Measurements from ENCODE around the gene RAD18.

DNA sequence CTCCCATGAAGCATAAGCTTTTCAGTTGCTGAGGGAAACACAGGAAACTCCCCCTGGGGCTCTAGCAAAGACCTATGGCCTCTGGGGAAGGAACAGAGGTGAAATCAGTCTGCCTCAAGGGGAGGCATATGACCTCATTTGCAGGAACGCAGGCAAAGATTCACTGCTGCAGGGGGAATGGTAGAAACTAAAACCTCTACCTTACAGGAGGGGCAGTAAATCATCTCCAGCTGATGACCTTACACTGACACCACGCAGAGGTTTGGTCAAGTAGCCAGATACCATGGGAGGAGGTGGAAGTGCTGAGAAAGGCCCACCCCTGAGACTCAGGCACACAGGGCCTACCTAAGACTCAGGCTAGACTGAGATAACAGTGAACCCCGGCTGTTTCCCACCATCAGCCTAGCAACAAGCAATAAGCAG lies 81.1 kb downstream of the RAD18 start:
- TF ChIP-seq ZFP30 (CRISPR knock-in tag; IDR thresholded peaks at IDR 0.05) (no peak), GLIS3 (CRISPR knock-in tag; IDR thresholded peaks at IDR 0.05) (no peak), RARB (CRISPR knock-in tag; IDR thresholded peaks at IDR 0.05) (no peak), BACH2 (CRISPR knock-in tag; IDR thresholded peaks at IDR 0.05; ENCODE audit: borderline replicate concordance) (no peak), TOX (CRISPR knock-in tag; IDR thresholded peaks at IDR 0.05; ENCODE audit: borderline replicate concordance) (no peak), ZFP3 (CRISPR knock-in tag; IDR thresholded peaks at IDR 0.05) (no peak)
- TF ChIP-seq, protein P1, sequence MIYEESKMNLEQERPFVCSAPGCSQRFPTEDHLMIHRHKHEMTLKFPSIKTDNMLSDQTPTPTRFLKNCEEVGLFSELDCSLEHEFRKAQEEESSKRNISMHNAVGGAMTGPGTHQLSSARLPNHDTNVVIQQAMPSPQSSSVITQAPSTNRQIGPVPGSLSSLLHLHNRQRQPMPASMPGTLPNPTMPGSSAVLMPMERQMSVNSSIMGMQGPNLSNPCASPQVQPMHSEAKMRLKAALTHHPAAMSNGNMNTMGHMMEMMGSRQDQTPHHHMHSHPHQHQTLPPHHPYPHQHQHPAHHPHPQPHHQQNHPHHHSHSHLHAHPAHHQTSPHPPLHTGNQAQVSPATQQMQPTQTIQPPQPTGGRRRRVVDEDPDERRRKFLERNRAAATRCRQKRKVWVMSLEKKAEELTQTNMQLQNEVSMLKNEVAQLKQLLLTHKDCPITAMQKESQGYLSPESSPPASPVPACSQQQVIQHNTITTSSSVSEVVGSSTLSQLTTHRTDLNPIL (CRISPR knock-in tag; IDR thresholded peaks at IDR 0.05; ENCODE audit: low read depth): no peak
- TF ChIP-seq, protein P2, sequence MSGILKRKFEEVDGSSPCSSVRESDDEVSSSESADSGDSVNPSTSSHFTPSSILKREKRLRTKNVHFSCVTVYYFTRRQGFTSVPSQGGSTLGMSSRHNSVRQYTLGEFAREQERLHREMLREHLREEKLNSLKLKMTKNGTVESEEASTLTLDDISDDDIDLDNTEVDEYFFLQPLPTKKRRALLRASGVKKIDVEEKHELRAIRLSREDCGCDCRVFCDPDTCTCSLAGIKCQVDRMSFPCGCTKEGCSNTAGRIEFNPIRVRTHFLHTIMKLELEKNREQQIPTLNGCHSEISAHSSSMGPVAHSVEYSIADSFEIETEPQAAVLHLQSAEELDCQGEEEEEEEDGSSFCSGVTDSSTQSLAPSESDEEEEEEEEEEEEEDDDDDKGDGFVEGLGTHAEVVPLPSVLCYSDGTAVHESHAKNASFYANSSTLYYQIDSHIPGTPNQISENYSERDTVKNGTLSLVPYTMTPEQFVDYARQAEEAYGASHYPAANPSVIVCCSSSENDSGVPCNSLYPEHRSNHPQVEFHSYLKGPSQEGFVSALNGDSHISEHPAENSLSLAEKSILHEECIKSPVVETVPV (CRISPR knock-in tag; IDR thresholded peaks at IDR 0.05): no peak

Data from SK-N-SH treated with all-trans-retinoic acid at 6 μM for 48 hours (cell line).